Measurements from ENCODE around the gene CAPN15.

DNA sequence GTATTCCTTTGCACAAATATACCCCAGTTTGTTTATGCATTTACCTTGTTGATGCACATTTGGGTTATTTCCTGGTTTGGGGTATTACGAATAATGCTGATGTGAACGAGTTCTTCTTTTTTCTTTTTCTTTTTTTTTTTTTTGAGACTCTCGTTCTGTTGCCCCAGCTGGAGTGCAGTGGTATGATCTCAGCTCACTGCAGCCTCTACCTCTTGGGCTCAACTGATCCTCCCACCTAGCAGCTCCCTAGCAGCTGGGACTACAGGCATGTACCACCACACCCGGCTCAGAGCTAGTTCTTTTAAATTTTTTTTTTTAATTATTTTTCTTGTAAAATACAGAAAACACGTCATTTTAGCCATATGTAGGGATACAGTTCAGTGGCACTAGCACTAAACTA is 76.4 kb downstream of the CAPN15 start:
- TF ChIP-seq EZH2 (IDR thresholded peaks at IDR 0.05; ENCODE audit: borderline replicate concordance, low read depth, low read length) (no peak), RAD21 (CRISPR knock-in tag; conservative IDR thresholded peaks at IDR 0.05 in 1 of 2, IDR thresholded peaks at IDR 0.05 in 1 of 2) (no peak), TARDBP (IDR thresholded peaks at IDR 0.05) (no peak), PHTF2 (CRISPR knock-in tag; IDR thresholded peaks at IDR 0.05) (no peak), ZNF707 (CRISPR knock-in tag; conservative IDR thresholded peaks at IDR 0.05) (no peak), EP300 (IDR thresholded peaks at IDR 0.05; ENCODE audit: low read length) (no peak), GTF2F1 (IDR thresholded peaks at IDR 0.05; ENCODE audit: low read depth, low read length) (no peak), GABPA (tag; conservative IDR thresholded peaks at IDR 0.05; ENCODE audit: low read depth) (no peak)
- TF ChIP-seq, protein P1, sequence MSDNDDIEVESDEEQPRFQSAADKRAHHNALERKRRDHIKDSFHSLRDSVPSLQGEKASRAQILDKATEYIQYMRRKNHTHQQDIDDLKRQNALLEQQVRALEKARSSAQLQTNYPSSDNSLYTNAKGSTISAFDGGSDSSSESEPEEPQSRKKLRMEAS (CRISPR knock-in tag; IDR thresholded peaks at IDR 0.05), result no peak
- TF ChIP-seq, protein P2, sequence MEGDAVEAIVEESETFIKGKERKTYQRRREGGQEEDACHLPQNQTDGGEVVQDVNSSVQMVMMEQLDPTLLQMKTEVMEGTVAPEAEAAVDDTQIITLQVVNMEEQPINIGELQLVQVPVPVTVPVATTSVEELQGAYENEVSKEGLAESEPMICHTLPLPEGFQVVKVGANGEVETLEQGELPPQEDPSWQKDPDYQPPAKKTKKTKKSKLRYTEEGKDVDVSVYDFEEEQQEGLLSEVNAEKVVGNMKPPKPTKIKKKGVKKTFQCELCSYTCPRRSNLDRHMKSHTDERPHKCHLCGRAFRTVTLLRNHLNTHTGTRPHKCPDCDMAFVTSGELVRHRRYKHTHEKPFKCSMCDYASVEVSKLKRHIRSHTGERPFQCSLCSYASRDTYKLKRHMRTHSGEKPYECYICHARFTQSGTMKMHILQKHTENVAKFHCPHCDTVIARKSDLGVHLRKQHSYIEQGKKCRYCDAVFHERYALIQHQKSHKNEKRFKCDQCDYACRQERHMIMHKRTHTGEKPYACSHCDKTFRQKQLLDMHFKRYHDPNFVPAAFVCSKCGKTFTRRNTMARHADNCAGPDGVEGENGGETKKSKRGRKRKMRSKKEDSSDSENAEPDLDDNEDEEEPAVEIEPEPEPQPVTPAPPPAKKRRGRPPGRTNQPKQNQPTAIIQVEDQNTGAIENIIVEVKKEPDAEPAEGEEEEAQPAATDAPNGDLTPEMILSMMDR (IDR thresholded peaks at IDR 0.05 in 2 of 3, conservative IDR thresholded peaks at IDR 0.05 in 1 of 3; ENCODE audit: insufficient read depth in 2 of 3, low read depth in 1 of 3, low read length in 3 of 3), result no peak

Data from K562 (cell line).